Muscle of leg (tissue), 11 donors: ENCODE results near the gene CCT6B. TPM values are rescaled to one million over a fixed set of nuclear protein-coding genes. Genes with fewer than 3 reads are reported as not detected.

Experiments
- DNase-seq: peaks from one replicate; pipeline ENCODE4 v3.0.0; 2013
- H3K27ac ChIP-seq: one replicate; pipeline ENCODE4 v1.5.1; 2013; ENCODE audit warnings: mild to moderate bottlenecking, low read length, control low read depth
- H3K27me3 ChIP-seq: one replicate; pipeline ENCODE4 v1.6.1; 2013; ENCODE audit warnings: low read length; ENCODE audit not compliant: control insufficient read depth, insufficient read depth
- H3K36me3 ChIP-seq: one replicate; pipeline ENCODE4 v1.6.1; 2013; ENCODE audit warnings: low read length; ENCODE audit not compliant: control insufficient read depth, insufficient read depth
- H3K4me1 ChIP-seq: one replicate; pipeline ENCODE4 v1.6.1; 2013; ENCODE audit warnings: low read length; ENCODE audit not compliant: control insufficient read depth, insufficient read depth
- H3K4me3 ChIP-seq: one replicate; pipeline ENCODE4 v1.5.1; 2013; ENCODE audit warnings: low read length, control low read depth
- H3K9me3 ChIP-seq: replicated peaks from 2 replicates; pipeline ENCODE4 v1.6.1; 2013; ENCODE audit warnings: low read depth, low read length; ENCODE audit not compliant: control insufficient read depth
- whole genome bisulfite sequencing: methylation state at CpG from one replicate; pipeline ENCODE4 v1.1.5; 2013; ENCODE audit warnings: missing lambda C conversion rate; ENCODE audit not compliant: insufficient coverage; 5-methylcytosine and 5-hydroxymethylcytosine counted together
- polyA plus RNA-seq, 8 donors: library from polyadenylated mRNA; unstranded; fragments of 120-200 nt; gene quantifications; one replicate each; pipeline versions ENCODE4 v1.2.1 to v1.2.3, GENCODE V29; 2013; ENCODE audit warnings: inconsistent platforms in 1 of 8, low replicate concordance in 1 of 8; ENCODE audit not compliant: insufficient read length in 8 of 8, insufficient read depth in 1 of 8
- total RNA-seq: library from RNA; stranded (reverse); fragments of 120-200 nt; gene quantifications from one replicate; pipeline ENCODE4 v1.2.4, GENCODE V29; 2013

CCT6B gene
- total and polyA plus RNA-seq, 9 donors, result 1.7 to 3.2 (median 2.3) TPM

DNA sequence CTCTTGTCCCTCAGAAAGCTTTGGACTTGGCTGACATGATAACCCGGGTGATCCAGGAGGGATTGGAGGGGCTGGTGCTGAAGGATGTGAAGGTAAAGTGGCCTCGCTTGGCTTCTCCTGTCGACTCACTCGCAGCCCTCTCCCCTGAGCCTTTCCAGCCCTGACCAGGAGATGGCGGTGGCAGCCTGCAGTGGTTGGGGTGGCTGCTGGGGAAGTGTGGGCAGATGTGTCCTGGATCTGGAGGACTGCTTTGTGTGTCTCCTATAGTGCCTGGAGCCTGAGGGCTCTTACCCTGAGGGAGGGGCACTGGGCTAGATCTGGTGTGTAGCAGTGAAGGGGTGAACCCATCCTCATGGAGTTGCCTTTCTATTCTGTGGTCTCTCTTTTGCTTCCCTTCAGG lies 36.9 kb upstream of the CCT6B start:
- H3K4me3 ChIP-seq, result no peak overlapping the region
- whole genome bisulfite sequencing, result no CpG with 5 or more reads among the region's 5 CpGs
- H3K9me3 ChIP-seq, result no peaks in the 10 kb centered on the region
- peaks cover 19% of the 10 kb centered on the region for H3K4me1 ChIP-seq
- peak; percentile 45 for DNase-seq
- no peaks in the 10 kb centered on the region for H3K27me3 ChIP-seq
- peaks cover 80% of the 10 kb centered on the region for H3K36me3 ChIP-seq
- no peak overlapping the region for H3K27ac ChIP-seq

DNA sequence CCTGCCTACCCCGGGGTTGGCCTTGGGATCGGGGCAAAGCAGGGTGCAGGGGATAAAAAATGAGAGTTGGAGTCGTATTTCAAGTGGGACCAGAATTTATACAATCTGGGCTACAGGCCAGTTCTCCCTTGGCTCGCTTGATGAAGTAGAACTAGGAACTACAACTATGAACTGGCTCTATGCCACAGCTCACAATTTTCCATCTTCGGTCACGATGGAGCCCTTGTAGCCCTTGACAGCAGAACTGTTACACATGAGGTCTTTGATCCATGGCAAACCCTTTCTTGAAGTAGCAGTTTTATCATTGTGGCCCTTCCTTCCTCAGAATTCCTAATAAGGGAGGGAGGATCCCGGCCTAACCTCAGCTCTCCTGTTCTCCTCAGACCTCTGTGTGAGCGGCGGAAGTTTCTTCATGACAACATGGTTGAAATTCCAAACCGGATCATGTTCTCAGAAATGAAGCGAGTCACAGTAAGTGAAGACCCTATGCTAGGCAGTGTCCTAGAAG lies 36.1 kb upstream of the CCT6B start:
- Histone ChIP-seq H3K36me3 (peaks cover 81% of the 10 kb centered on the region), H3K4me3 (no peak overlapping the region), H3K27ac (peak overlapping the region; percentile 38), H3K27me3 (no peaks in the 10 kb centered on the region), H3K9me3 (no peaks in the 10 kb centered on the region), H3K4me1 (peaks cover 19% of the 10 kb centered on the region)
- WGBS, result 51% methylated on average over 7 of the region's 11 CpGs
- peak; percentile 95 for DNase-seq

DNA sequence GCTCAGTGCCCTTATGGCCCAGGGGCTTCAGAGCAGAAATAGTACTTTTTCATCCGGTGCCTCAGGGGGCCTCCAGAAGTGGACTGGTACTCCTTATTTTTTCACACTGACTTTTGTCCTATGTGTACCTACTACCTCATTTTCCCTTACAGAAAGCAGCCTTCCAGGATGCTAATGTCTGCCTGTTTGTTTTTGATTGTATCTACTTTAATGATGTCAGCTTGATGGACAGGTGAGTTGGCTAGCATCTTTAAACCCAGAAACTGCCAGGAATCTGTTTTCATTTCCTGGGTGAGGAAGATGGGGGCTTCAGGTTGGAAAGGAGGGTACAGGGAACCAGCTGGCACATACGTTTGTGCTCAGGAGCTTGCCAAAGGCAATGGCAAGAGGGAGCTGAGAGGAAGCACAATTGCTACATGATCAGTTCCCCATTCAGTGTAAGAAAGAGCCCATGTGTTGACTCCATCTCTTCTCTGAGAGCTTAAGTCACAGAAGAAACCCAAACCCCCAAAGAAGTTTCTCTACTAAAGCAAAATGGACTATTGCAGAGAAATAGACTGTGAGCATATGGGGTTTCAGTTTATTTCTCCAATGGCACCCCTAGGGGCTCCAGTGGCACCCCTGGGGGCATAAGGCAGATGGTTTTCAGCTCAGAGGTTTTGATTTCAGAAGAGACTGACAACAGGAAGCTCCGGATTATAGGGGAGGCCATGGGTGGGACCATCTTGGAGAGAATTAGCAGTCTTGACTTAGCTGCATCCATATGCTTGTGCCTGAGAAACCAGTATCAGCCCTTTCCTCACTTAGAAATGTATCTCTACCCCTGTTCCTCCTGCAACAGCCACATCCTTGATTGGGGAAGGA lies 35.4 kb upstream of the CCT6B start:
- H3K9me3 ChIP-seq, result no peaks in the 10 kb centered on the region
- WGBS, result 67% methylated on average over 1 of the region's 3 CpGs
- peak overlapping the region; percentile 2 for H3K27ac ChIP-seq
- H3K27me3 ChIP-seq, result no peaks in the 10 kb centered on the region
- peak; percentile 28 for DNase-seq
- H3K36me3 ChIP-seq, result peaks cover 82% of the 10 kb centered on the region
- no peak overlapping the region for H3K4me3 ChIP-seq
- H3K4me1 ChIP-seq, result peaks cover 19% of the 10 kb centered on the region

DNA sequence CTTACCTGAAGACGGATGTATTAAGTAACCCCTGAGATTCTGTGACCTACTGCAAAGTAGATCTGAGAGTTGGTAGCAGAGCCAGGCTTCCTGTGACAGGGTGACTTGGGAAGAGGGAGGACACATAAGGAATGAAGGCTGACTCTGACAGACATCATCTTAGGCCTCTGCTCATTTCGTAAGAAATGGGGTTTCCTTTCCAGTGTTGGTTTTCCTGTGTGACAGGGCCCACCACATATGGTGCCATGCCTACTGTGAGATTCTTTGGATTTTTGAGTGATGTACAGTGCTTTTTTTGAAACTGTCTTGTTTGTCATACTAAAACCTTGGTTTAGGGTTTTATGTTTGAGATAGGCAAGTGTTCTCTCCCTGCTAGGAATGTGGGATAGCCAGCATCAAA lies 31.8 kb upstream of the CCT6B start:
- Histone ChIP-seq H3K4me3 (no peak overlapping the region), H3K27me3 (no peaks in the 10 kb centered on the region), H3K4me1 (peaks cover 16% of the 10 kb centered on the region), H3K9me3 (no peaks in the 10 kb centered on the region), H3K36me3 (peaks cover 81% of the 10 kb centered on the region), H3K27ac (no peak overlapping the region)
- WGBS, result 88% methylated on average over 1 of the region's 2 CpGs
- DNase-seq, result no peak

DNA sequence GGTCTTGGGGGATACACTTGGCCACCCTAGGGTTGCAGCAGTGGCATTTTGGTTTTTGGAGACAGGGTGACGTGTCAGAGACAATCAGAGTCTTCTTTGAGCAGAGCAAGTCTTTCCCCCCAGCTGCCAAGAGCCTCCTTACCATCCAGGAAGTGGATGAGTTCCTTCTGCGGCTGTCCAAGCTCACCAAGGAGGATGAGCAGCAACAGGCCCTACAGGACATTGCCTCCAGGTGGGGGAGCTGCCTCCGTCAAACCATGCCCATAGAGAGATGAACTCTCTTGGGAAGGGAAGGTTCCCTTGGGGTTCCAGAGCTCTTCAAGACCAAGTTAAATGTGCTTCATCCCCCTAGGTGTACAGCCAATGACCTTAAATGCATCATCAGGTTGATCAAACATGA lies 30.3 kb upstream of the CCT6B start:
- Histone ChIP-seq H3K9me3 (no peaks in the 10 kb centered on the region), H3K27ac (no peak overlapping the region), H3K27me3 (no peaks in the 10 kb centered on the region), H3K4me1 (peaks cover 2% of the 10 kb centered on the region), H3K4me3 (no peak overlapping the region), H3K36me3 (peaks cover 84% of the 10 kb centered on the region)
- no CpG with 5 or more reads among the region's 3 CpGs for WGBS
- no peak for DNase-seq

DNA sequence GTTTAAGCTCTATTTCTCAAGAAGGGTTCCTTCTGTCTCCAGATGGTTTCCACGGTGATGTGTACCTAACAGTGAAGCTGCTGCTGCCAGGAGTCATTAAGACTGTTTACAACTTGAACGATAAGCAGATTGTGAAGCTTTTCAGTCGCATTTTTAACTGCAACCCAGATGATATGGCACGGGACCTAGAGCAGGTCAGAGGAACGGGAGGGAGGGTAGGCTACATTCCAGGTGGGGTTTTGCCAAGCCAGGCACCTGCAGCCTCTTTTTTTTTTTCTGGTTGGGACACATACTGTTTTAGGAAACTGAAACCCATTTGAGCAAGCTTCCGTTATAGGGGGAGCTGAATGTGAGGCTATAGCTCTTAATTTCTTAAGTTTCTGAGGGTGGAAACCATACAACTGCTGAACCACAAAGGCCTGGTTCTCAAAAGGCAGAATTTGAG lies 29.7 kb upstream of the CCT6B start:
- Histone ChIP-seq H3K36me3 (peaks cover 85% of the 10 kb centered on the region), H3K4me3 (no peak overlapping the region), H3K27ac (no peak overlapping the region), H3K27me3 (no peaks in the 10 kb centered on the region), H3K4me1 (no peaks in the 10 kb centered on the region), H3K9me3 (no peaks in the 10 kb centered on the region)
- no peak for DNase-seq
- WGBS, result 36% methylated on average over 4 of the region's 6 CpGs

DNA sequence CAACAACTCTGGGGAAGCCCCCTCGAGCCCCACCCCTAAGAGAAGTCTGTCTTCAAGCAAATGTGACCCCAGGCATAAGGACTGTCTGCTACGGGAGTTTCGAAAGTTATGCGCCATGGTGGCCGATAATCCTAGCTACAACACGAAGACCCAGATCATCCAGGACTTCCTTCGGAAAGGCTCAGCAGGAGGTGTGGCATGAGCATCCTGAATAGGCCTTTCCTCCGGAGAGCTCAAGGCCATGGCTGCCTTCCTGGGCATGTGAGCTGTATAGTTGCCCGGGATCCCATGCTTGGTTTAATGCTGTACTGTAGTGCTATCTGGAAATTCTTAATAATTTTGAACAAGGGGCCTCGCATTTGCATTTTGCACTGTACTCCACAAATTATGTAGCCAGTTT lies 28.2 kb upstream of the CCT6B start:
- Histone ChIP-seq H3K27ac (no peak overlapping the region), H3K9me3 (no peaks in the 10 kb centered on the region), H3K27me3 (no peaks in the 10 kb centered on the region), H3K4me1 (no peaks in the 10 kb centered on the region), H3K4me3 (no peak overlapping the region), H3K36me3 (peaks cover 78% of the 10 kb centered on the region)
- 95% methylated on average over 7 of the region's 10 CpGs for WGBS
- DNase-seq, result no peak

DNA sequence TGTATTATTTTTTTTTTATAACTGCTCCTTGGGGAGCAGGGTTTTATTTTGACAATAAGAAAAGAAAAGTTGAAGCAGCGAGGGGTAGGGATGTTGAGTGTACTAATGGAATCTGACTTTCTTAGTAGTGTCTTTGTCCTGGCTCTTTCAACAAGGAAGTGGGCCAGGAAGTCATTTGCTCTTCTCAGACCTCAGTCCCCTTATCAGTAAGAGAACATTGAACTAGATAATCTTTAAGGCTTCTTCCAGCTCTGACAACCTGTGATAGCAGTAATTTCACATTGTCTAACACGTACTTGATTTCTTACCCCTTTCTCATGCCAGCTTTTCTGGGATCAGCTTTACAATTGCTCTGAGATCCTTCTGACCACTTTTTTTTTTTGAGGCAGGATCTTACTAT lies 27.4 kb upstream of the CCT6B start:
- Histone ChIP-seq H3K36me3 (peaks cover 70% of the 10 kb centered on the region), H3K9me3 (no peaks in the 10 kb centered on the region), H3K4me3 (no peak overlapping the region), H3K27me3 (no peaks in the 10 kb centered on the region), H3K27ac (no peak overlapping the region), H3K4me1 (no peaks in the 10 kb centered on the region)
- no peak for DNase-seq
- WGBS, result 90% methylated on average over 2 of the region's 2 CpGs

DNA sequence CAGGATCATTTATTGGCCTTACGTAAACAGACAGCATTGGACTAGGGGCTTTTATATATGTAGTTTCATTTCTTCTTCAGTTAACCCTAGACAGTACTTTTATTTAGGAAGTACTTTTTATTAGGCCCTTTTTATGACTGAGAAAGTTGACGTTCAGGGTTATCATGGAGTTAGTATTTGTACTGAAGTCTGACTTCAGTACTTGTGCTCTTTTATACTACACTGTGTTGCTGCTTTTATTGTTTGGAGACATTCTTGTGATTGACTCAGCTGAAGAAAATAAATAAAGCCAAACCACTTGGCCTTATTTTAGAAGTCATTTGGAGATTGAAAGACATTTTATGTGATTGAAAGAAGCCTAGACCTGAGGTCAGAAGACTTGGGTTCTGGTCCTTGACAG lies 26.0 kb upstream of the CCT6B start:
- Histone ChIP-seq H3K4me1 (no peaks in the 10 kb centered on the region), H3K9me3 (no peaks in the 10 kb centered on the region), H3K27ac (no peak overlapping the region), H3K36me3 (peaks cover 65% of the 10 kb centered on the region), H3K4me3 (no peak overlapping the region), H3K27me3 (no peaks in the 10 kb centered on the region)
- no CpG with 5 or more reads among the region's 2 CpGs for WGBS
- no peak for DNase-seq

DNA sequence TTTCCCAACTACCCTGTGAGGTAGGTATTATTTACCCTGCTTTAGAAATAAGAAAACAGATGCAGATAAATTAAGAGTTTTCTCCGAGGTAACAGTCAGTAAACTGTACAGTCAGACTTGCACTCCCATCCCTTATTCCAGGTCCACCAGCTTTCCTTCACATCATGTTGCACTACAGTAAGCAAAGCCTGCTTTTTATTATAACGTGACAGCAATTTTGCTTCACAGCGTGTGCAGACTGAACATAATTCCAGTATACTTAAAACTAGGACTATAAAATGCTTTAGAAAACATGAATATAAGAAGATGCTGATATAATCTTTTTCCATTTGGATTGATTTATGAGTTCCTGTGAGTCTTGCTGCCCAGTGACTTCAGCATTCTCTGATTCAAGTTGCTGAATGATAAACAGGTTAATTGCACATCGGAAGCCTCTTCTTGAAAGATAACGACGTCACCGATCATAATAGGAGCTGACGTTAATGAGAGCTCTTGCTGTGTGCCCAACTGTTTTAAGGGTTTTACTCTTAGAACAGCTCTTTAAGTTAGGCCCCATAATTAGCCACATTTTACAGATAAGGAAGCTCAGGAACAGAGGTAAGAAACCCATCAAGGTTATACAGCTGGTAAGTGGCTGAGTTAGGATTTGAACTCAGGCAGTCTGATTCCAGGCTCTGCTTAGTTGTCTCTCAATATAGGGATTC lies 20.4 kb upstream of the CCT6B start:
- H3K36me3 ChIP-seq, result peaks cover 23% of the 10 kb centered on the region
- WGBS, result 20% methylated on average over 1 of the region's 8 CpGs
- peak; percentile 24 for DNase-seq
- peaks cover 6% of the 10 kb centered on the region for H3K4me1 ChIP-seq
- H3K9me3 ChIP-seq, result no peaks in the 10 kb centered on the region
- H3K27ac ChIP-seq, result peak overlapping the region; percentile 97
- H3K4me3 ChIP-seq, result peak overlapping the region; percentile 78
- H3K27me3 ChIP-seq, result no peaks in the 10 kb centered on the region
